ENCODE data around the gene IRF3.

- TF ChIP-seq EZH2phosphoT487 (IDR thresholded peaks at IDR 0.05) (no peak), CTCF (IDR thresholded peaks at IDR 0.05) (no peak)
Measured at GRCh38 chr19:49690079-49690655, 24.5 kb upstream of the IRF3 start.
